ENCODE results near the gene UBE3C.

- TF ChIP-seq MAX (IDR thresholded peaks at IDR 0.05) (no peak), TAF1 (IDR thresholded peaks at IDR 0.05; ENCODE audit: low read depth) (no peak), FOXM1 (IDR thresholded peaks at IDR 0.05; ENCODE audit: borderline replicate concordance, low read depth) (no peak), EP300 (IDR thresholded peaks at IDR 0.05; ENCODE audit: borderline replicate concordance) (no peak), REST (IDR thresholded peaks at IDR 0.05; ENCODE audit: low read depth) (no peak), NFIC (IDR thresholded peaks at IDR 0.05) (no peak), TCF12 (IDR thresholded peaks at IDR 0.05; ENCODE audit: low read depth) (no peak), TEAD4 (IDR thresholded peaks at IDR 0.05) (no peak), RAD21 (IDR thresholded peaks at IDR 0.05; ENCODE audit: low read depth) (no peak), CREB1 (IDR thresholded peaks at IDR 0.05; ENCODE audit: low read depth) (no peak), CEBPB (IDR thresholded peaks at IDR 0.05) (no peak), YY1 (IDR thresholded peaks at IDR 0.05; ENCODE audit: low read depth) (no peak), USF1 (IDR thresholded peaks at IDR 0.05) (no peak), EGR1 (IDR thresholded peaks at IDR 0.05) (no peak)
Measured at GRCh38 chr7:157278167-157278790, 139.6 kb downstream of the UBE3C start.

Data from Ishikawa (cell line).